HG02798 (cell line): ENCODE results near the gene KICS2.

ENCODE experiments used
- ATAC-seq: cut with Tn5 transposase; IDR thresholded peaks from one replicate; pipeline ENCODE4 v1.9.1; 2021; ENCODE audit warnings: mild to moderate bottlenecking; ENCODE audit not compliant: unreplicated experiment, poor library complexity

The KICS2 gene

DNA sequence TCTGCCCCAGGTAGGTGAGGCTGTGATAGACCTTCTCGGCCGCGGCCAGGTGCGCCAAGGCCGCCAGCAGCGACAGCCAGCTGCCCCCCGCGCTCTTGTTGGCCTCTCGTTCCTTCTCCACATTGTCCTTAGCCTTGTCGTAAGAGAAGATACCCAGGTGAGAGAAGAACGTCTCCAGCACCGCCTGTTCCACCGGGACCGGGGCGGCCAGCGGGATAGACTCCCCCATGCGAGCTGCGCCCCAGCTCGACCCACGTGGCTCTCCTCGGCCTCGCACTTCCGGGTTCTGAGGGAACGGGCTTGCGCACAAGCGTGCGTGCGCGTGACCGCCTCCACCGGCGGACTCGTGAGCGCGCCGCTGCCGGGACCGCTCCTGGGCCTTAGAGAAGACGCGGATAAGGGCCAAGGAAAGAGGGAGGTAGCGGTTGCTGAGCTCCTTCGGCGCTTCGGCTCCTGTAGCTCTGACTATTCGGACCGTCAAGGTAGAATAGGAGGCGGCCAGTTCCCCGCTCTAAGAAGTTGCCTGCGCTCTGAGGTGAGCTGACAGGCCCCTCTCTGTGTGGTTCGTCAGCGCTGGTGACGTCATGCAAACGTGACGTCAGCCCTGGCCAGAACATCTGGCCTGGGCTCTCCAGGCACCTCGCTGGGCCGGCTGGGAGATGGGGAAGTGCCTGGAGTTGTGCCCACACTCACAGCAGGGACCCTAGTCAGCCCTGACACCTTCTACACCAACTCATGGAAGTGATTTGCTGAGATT is at the start of gene KICS2:
Gene KICS2, minus strand, starts transcription at position 288 of the 757 bp plus-strand sequence. Its CDS starts 59 bp downstream, at position 229.
- peak; percentile 97 for ATAC-seq

DNA sequence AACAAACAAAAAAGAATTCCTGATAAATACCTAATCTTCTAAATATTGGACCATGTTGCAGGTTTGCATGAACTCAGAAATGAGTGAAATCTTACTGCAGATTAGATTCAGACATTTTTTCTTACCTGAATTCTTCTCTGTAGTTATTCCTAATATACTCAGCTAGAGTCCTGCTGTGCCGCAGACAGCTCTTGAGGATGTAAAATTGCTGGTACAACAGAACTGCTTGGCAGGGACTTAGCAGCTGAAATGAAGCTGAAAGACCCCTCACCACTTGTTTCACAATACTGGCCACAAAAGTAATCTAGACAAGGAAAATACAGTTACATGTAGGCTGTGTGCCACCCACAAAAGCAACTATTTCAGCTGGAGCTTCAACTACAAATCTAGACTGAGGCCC is 48.3 kb upstream of the KICS2 start:
- ATAC-seq = no peak

DNA sequence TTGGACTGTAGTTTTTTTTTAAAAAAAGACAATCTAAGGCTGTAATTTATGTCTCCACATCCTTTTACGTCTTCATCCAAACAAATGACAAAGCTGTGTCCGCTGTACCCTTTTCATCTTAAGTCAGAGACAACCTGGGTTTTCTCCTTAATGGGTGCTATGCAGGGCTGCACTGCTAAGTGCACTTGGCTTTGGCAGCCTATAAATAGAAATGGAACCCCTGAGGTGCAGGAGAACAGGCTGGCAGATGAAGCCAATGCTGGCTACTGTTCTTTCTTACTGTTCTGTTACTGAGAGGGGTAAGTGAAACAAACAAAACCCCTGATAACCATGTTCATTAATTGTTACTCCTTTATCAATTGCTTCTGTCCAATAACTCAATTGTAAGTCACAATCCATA is 47.1 kb upstream of the KICS2 start:
- ATAC-seq = no peak

DNA sequence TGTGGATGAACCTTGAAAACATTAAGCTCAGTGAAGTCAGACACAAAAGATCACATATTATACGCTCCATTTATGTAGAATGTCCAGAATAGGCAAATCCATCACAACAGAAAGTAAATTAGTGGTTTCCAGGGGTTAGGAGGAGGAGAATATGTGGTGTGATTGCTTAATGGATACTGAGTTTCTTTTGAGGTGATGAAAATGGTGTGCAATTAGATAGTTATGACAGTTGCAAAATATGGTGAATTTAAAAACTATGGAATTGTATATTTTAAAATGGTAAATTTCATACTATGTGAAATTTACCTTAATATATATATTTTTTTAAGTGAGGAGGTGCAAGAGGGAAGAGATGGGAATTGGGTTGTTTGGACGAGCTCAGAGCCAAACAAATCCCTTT is 46.3 kb upstream of the KICS2 start:
- ATAC-seq = no peak

DNA sequence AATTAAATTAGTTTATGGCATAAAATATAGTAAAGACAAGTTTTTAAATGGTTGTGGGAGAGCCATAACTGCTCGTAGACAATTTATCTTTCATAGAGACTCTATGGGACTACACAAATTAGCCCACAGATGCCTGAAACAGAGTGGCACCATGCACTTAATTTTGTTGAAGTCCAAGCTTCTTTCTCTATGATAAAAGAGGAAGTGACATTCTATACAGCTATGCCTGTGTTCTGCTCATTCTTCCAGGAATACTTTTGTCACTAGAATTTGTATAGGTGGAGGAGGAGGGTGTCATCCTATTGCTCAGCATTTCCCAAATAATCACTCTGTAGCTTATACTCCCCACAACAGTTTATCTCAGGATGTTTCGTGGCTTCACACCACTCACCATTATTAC is 43.7 kb upstream of the KICS2 start:
- ATAC-seq = no peak

DNA sequence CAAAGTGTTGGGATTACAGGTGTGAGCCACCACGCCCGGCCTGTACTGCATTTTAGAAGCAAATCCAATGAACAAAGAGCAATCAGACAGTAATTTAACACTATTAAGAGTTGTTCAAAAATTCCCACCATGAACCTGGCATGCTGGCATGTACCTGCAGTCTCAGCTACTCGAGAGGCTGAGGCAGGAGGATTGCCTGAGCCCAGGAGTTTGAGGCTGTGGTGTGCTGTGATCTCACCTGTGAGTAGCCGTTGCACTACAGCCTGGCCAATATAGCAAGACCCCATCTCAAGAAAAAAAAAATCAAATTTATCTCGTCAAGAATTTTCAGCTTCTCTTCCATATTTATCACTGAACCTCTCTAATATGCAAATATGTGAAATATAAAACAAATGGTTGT is 39.7 kb upstream of the KICS2 start:
- ATAC-seq = no peak

DNA sequence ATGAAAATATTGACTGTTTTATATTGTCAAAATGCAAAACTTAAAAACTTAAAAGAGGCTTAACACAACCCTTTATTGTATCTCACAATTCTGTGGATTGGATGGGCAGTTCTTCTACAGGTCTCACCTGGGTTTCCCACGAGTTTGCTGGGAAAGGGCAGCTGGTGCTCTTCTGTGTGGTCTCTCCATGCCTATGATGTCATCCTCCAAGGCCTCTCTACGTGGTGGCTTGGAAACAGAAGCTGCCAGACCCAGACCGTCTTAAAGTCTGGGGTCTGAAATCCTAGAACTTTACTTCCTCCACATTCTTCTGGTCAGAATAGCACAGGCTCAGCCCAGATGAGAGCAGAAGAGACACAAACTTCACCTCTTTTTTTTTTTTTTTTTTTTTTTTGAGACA is 36.5 kb upstream of the KICS2 start:
- ATAC-seq = no peak

DNA sequence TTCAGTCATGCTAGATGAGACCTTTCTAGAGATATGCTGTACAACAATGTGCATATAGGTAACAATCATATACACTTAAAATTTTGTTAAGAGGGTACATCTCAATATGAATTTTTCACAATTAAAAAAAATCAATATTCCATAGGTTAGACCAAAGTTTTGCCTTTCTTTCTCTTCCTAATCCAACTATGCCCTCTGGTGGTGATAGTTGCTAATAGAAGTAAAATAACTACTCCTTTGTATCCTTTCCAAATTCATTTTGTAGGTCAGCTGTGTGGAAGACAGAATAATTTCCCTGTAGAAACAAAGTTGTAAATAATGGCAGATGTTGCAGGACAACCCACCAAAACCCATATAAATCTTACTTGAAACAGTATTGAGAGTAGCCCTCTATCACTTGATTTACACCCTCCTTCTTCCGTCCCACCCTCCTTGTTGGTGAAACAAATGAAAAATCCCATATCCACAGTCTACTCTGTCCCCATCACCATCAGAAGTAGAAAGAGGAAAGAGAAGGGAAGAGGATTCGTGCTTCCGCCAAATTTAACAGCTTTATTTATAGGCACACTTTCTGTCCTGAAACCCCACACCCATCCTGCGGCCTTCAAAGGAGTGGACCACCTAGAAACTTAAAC is 34.2 kb upstream of the KICS2 start:
- peak; percentile 49 for ATAC-seq

DNA sequence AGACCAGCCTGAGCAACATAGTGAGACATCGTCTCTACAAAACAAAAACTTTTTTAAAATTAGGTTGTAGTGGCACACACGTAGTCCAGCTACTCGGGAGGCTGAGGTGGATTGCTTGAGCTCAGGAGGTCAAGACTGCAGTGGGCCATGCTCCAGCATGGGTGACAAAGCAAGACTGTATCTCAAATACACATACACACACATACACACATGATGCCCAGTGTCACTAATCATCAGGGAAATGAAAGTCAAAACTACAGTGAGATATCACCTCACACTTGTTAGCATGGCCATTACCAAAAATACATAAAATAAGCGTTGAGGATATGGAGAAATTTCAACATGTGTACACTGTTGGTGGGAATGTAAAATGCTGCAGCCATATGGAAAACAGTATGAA is 33.2 kb upstream of the KICS2 start:
- ATAC-seq = no peak

DNA sequence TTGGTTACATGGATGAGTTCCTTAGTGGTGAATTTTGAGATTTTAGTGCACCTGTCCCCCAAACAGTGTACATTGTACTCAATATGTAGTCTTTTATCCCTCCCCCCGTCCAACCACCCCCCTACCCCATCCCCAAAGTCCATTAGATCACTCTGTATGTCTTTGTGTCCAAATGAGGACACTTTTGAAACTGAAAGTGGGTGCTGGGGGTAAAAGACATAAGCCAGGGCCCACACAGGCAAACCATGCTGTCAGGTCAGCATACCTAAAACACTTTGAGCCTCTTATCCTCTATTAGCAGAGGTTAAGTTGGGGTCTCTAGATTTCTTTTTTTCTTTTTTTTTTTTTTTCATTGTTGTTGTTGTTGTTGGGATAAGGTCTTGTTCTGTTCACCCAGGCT is 31.3 kb upstream of the KICS2 start:
- ATAC-seq = no peak

DNA sequence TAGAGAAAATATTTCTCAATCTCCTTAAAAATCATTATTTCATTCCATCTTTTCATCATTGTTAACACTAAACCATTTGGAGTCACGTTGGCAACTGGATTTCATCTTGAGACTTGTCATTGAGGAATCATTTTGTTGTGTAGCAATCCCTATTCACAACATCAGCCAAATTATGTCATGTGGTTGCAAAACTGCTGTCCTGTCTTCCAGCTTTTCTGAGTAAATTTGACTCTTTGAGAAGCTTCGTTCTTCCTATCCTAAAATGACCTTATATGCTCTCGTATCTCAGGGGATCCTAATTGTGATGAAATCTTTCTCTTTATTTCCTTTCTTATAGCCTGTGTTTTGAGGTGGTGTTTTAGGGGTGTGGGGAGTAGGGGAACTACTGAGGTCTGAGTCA is 30.6 kb upstream of the KICS2 start:
- ATAC-seq = no peak

DNA sequence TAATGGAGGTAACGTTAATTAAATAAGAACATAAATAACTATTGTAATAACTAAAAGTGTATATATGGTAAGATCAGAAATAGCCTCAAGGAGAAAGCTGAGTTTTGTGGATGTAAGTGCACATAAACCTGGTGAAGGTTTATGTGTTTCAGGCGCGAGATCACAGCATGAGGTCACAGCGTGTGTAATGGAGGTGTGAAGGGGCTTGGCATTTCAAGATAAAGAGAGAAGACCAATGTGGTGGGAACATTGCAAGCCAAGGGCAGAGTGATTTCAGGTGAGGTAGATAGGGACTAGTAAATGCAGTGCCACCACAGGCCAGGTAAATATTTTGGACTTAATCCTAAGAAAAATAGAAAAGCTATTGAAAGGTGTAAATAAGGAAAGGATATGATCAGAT is 21.7 kb upstream of the KICS2 start:
- no peak for ATAC-seq

DNA sequence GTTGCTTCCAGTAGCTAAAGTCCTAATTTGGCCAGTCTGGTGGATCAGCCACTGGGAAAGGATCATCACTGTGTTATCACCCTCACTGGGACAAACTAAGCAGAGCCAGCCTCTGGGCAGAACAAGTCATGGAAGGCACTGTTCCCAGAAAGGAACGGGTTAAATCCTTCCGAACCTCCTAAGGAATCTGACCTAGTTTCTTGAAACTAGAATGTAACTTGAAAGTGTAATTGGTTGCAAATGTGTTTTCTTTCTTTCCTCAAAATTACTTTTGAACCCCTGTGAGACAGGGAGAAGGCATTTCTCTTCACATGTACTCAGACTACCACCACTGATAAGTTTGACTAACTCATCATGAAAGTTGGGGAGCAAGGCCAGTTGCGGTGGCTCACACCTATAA is 18.7 kb upstream of the KICS2 start:
- ATAC-seq = no peak

DNA sequence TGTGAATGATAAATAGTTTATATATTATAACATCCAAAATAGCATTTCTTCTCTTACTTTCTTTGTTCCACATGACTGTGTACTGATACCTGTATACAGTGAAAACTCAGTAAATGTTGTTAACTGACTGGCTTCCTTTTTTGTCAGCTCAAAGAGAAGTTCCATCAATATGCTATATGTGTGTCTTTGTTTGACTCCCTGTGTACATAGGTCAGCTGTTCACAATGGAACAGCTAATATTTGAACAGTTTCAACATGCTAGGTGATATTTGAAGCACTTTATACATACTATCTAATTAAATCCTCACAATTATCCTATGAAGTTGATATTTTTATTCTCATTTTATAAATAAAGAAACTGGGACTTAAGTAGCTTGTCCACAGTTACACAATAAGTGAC is 15.3 kb upstream of the KICS2 start:
- no peak for ATAC-seq

DNA sequence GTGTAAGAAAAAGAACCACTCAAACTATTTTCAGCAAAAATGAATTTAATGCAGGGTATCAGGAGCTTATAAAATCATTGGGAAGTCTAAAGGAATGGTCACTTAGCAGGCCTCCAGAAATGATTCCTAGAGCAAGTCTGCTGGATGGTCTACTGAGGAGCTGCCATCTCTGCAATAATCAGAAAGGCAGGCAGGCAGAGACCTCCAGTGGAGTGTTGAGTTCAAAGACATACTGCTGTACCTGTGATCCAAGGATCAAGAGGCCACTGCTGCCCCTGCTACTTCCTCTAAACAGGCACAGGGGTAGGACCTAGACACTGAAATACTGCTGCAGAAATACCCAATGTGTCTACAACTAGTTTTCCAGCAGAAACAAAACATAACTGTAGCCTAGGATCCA is 14.5 kb upstream of the KICS2 start:
- no peak for ATAC-seq

DNA sequence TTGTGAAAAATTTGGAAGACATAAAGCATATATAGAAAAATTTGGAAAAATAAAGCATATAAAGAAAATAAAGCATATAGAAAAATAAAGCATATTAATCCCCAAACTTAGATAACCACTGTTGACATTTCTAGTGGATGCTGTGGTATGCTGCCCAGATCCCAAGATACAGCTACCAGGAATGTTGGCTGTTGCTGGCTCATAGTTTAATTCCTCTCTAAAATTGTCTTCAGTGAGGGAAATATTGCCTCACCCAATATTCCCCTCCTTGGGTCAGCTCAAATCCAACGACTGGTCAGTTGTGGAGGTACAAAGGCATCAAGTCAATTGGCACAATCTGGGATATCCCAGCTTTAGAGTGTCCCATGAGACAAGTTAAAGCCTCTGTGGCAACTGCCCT is 10.1 kb upstream of the KICS2 start:
- ATAC-seq = no peak

DNA sequence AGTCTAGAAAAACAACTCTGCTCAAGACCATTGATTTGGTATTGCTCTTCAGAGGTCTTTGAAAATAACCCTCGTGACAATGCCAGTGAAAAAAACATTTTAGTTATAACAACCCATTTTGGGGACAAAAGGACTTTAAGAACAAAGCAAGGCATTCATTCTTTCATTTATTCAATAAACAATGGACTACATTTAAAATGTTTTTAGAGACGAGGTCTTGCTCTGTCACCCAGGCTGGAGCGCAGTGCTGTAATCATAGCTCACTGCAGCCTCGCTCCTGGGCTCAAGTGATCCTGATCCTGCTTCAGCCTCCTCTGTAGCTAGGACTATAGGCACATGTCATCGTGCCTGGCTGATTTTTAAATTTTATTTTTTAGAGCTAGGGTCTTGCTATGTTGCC is 7.7 kb upstream of the KICS2 start:
- no peak for ATAC-seq

DNA sequence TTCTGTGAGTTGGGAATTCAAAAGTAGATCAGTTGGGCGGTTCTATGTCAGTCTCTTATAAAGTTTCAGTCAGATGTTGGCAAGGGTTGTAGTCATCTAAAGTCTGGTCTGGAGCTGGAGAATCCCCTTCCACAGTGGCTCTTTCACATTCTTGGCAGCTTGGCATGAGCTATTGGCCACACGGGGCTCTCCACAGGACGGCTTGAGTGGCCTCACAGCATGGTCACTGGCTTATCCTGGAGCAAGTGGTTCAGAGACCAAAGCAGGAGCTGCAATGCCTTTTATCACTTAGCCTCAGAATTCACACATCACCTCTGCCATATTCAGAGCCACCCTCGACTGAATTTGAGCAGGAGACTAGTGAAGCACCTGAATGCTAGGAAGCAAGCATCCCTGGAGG is 7.1 kb upstream of the KICS2 start:
- no peak for ATAC-seq

DNA sequence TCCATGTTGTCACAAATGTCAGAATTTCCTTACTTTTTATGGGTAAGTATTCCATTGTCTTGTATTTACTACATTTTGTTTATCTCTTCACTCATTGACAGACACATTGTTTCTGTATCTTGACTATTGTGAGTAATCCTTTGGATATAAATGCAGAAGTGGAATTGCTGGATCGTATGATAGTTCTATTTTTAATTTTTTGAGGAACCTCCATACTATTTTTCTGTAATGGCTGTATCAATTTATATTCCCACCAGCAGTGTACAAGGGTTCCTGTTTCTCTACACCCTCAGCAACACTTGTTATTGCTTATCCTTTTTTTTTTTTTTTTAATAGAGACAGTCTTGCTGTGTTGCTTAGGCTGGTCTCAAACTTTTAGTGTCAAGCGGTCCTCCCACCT is 3.5 kb upstream of the KICS2 start:
- ATAC-seq = no peak

DNA sequence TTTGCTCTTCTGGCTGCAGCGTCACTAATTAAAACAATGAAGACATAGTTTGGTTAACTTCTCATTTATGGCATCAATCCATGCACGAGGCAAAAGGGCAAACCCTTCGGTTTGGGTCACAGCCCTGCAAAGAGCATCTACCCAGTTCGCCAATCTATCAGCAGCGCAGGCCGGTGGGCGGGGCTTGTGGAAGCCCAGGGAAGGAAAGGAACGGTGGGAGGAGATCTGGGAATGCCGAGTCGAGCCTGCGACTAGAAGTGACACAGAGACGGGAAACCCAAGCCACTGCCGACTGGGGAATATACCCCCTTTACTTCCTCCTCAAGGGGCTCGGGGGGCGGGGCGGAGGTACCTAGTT is 466 bp downstream of the KICS2 start:
- ATAC-seq = peak; percentile 24

DNA sequence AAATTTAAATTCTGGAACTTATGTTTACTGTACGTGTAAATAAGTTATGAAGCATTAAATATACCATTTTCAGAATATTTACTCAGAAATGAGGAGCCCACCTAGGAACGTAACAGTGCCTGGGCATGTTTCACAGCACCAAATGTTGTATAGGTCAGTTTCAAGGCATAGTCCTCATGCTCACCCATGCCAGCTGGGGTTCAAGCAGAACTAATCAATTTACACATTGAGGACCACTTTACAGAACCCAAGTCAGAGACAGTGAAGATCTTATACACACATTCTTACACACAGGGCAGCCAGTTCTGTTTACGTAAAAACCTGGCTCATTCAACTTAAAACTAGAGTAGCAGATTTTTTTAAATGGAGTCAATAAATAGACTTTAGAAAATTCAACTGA is 2.0 kb downstream of the KICS2 start:
- no peak for ATAC-seq

DNA sequence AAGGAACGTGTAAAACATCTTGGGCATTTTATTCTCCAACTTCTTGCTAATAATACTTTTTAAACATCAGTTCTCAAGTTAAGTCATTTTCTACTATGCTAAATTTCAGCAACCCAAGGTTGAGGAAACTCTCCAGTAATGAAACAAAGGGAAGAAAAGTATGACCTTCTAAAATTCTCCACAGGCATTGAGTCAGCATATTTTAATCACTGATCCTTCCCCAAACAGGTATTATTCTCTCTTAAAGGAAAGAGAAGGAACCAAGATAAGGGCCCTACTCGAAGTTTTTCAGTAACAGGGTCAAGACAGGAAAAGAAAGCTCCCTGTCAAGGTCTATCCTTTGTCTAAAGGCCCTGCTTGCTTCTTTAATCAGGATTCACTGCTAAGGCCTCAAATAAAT is 3.0 kb downstream of the KICS2 start:
- no peak for ATAC-seq
